ENCODE measurements around the gene GRM8. TPM values are rescaled to one million over a fixed set of nuclear protein-coding genes. Genes with fewer than 3 reads are reported as not detected.

Gene GRM8
- total and polyA plus RNA-seq, 8 donors = 0.25 to 2.8 (median 1.3) TPM; not detected in 4

GRCh38 chr7:126791306-126791705 lies 461.4 kb downstream of the GRM8 start:
- intact Hi-C loops (cut with DNase I; ENCODE audit: low total_unique reads) = no loop called here
- no peak overlapping the region for H3K27ac ChIP-seq
- no peaks in the 10 kb centered on the region for H3K4me1 ChIP-seq
- no peaks in the 10 kb centered on the region for H3K27me3 ChIP-seq
- no peaks in the 10 kb centered on the region for H3K36me3 ChIP-seq
- H3K4me3 ChIP-seq = no peak overlapping the region
- TF ChIP-seq POLR2AphosphoS5 (IDR thresholded peaks at IDR 0.05) (no peak), POLR2A (IDR thresholded peaks at IDR 0.05) (no peak), CTCF (IDR thresholded peaks at IDR 0.05) (no peak), EP300 (IDR thresholded peaks at IDR 0.05) (no peak)
- no peaks in the 10 kb centered on the region for H3K9me3 ChIP-seq
- no peak for DNase-seq

DNA sequence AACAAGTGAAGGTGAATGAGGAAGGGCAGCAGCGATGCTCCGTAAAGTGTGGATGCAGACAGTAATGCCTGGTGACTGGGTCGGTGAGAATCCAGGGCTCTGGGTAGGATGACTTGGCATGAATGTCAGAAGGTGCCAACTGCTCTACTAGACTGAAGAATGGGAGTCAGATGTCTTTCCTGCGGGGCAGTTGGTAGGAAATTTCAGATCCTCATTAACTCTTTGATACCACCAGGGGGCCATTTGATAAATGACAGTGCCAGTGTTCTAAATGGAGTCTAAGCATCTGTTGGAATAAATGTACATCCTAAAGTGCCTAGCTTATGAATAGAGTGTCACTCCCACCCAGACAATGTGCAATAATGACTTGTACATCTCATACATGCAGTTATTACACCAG lies 462.0 kb downstream of the GRM8 start:
- Histone ChIP-seq H3K9me3 (no peaks in the 10 kb centered on the region), H3K27ac (no peak overlapping the region), H3K4me1 (no peaks in the 10 kb centered on the region), H3K4me3 (no peak overlapping the region), H3K36me3 (no peaks in the 10 kb centered on the region), H3K27me3 (no peaks in the 10 kb centered on the region)
- TF ChIP-seq EP300 (IDR thresholded peaks at IDR 0.05) (no peak), POLR2AphosphoS5 (IDR thresholded peaks at IDR 0.05) (no peak), POLR2A (IDR thresholded peaks at IDR 0.05) (no peak), CTCF (IDR thresholded peaks at IDR 0.05) (no peak)
- no peak for DNase-seq
- 85 to 90% (median 87%) methylated on average over 4 of the region's 4 CpGs for WGBS, 5 donors
- intact Hi-C loops (cut with DNase I; ENCODE audit: low total_unique reads) = no loop called here

- H3K27ac ChIP-seq = no peak overlapping the region
- intact Hi-C loops (cut with DNase I; ENCODE audit: low total_unique reads) = no loop called here
- H3K27me3 ChIP-seq = no peaks in the 10 kb centered on the region
- no peak for TF ChIP-seq POLR2AphosphoS5 (IDR thresholded peaks at IDR 0.05)
- TF ChIP-seq POLR2A (IDR thresholded peaks at IDR 0.05) = no peak
- TF ChIP-seq CTCF (IDR thresholded peaks at IDR 0.05) = no peak
- TF ChIP-seq EP300 (IDR thresholded peaks at IDR 0.05) = no peak
- no peak overlapping the region for H3K4me3 ChIP-seq
- no peaks in the 10 kb centered on the region for H3K36me3 ChIP-seq
- no peaks in the 10 kb centered on the region for H3K4me1 ChIP-seq
- H3K9me3 ChIP-seq = no peaks in the 10 kb centered on the region
- no peak for DNase-seq
Observed at GRCh38 chr7:126783613-126784012, 469.1 kb downstream of the GRM8 start.

GRCh38 chr7:126780993-126781392 lies 471.7 kb downstream of the GRM8 start:
- intact Hi-C loops (cut with DNase I; ENCODE audit: low total_unique reads) = no loop called here
- 84 to 96% (median 91%) methylated on average over 2 of the region's 2 CpGs for WGBS, 5 donors
- no peak for DNase-seq
- Histone ChIP-seq H3K4me3 (no peak overlapping the region), H3K36me3 (no peaks in the 10 kb centered on the region), H3K27me3 (no peaks in the 10 kb centered on the region), H3K27ac (no peak overlapping the region), H3K9me3 (no peaks in the 10 kb centered on the region), H3K4me1 (no peaks in the 10 kb centered on the region)
- TF ChIP-seq CTCF (IDR thresholded peaks at IDR 0.05) (no peak), EP300 (IDR thresholded peaks at IDR 0.05) (no peak)

GRCh38 chr7:126778101-126778500 lies 474.6 kb downstream of the GRM8 start:
- H3K27me3 ChIP-seq = no peaks in the 10 kb centered on the region
- 67 to 83% (median 76%) methylated on average over 1 of the region's 1 CpG for WGBS, 5 donors
- intact Hi-C loops (cut with DNase I; ENCODE audit: low total_unique reads) = no loop called here

More at GRCh38 chr7:126778101-126778500, 474.6 kb downstream of the GRM8 start:
- no peak overlapping the region for H3K27ac ChIP-seq
- no peaks in the 10 kb centered on the region for H3K9me3 ChIP-seq
- TF ChIP-seq CTCF (IDR thresholded peaks at IDR 0.05) (no peak), EP300 (IDR thresholded peaks at IDR 0.05) (no peak), POLR2A (IDR thresholded peaks at IDR 0.05) (no peak), POLR2AphosphoS5 (IDR thresholded peaks at IDR 0.05) (no peak)
- no peak for DNase-seq
- H3K4me3 ChIP-seq = no peak overlapping the region
- H3K36me3 ChIP-seq = no peaks in the 10 kb centered on the region
- no peaks in the 10 kb centered on the region for H3K4me1 ChIP-seq

Measured in stomach (tissue), 9 donors.